HepG2 (cell line): ENCODE measurements around the gene CHRNB1. TPM values are rescaled to one million over a fixed set of nuclear protein-coding genes. Genes with fewer than 3 reads are reported as not detected.

Experiments
- BRCA1 ChIP-seq: sonication (generic); formaldehyde crosslinking; IDR thresholded peaks from 2 replicates; pipeline ENCODE4 v1.4.0; 2020; ENCODE audit warnings: missing genetic modification reagents
- FOXA1 ChIP-seq, 2 experiments: fragments of 450-650 bp in 1 of 2; sonication (generic) in 1 of 2; formaldehyde crosslinking in 1 of 2; IDR thresholded peaks; 2 replicates each; pipeline versions ENCODE4 v1.4.0 to v1.6.1; 2016 to 2020; ENCODE audit warnings: missing genetic modification reagents in 1 of 2
- HES4 ChIP-seq: sonication (generic); formaldehyde crosslinking; IDR thresholded peaks from 2 replicates; pipeline ENCODE4 v1.9.0; 2021; ENCODE audit warnings: mild to moderate bottlenecking, missing genetic modification reagents, borderline replicate concordance
- JUN ChIP-seq: sonication (generic); formaldehyde crosslinking; IDR thresholded peaks from 2 replicates; pipeline ENCODE4 v1.4.0; 2020; ENCODE audit warnings: mild to moderate bottlenecking, missing genetic modification reagents
- MLLT10 ChIP-seq: sonication (generic); formaldehyde crosslinking; IDR thresholded peaks from 2 replicates; pipeline ENCODE4 v1.4.0; 2020; ENCODE audit warnings: missing genetic modification reagents
- MTA1 ChIP-seq: sonication (generic); formaldehyde crosslinking; IDR thresholded peaks from 2 replicates; pipeline ENCODE4 v1.4.0; 2020; ENCODE audit warnings: missing genetic modification reagents, mild to moderate bottlenecking, borderline replicate concordance
- POGZ ChIP-seq: sonication (generic); formaldehyde crosslinking; IDR thresholded peaks from 2 replicates; pipeline ENCODE4 v1.4.0; 2020; ENCODE audit warnings: mild to moderate bottlenecking, missing genetic modification reagents
- POLR2AphosphoS2 ChIP-seq: IDR thresholded peaks from 2 replicates; pipeline ENCODE4 v1.6.1; 2011; ENCODE audit warnings: low read depth, low read length, improper control_type of control experiment
- RNF219 ChIP-seq: sonication (generic); formaldehyde crosslinking; IDR thresholded peaks from 2 replicates; pipeline ENCODE4 v1.5.0; 2020; ENCODE audit warnings: mild to moderate bottlenecking, missing genetic modification reagents
- SMC3 ChIP-seq: IDR thresholded peaks from 2 replicates; pipeline ENCODE4 v1.6.1; 2011; ENCODE audit warnings: low read length, improper control_type of control experiment
- SSRP1 ChIP-seq: IDR thresholded peaks from 2 replicates; pipeline ENCODE4 v1.6.1; 2016; ENCODE audit warnings: control low read depth
- TCF12 ChIP-seq, 2 experiments: fragments of 450-650 bp in 1 of 2; sonication (generic) in 1 of 2; formaldehyde crosslinking in 1 of 2; IDR thresholded peaks; 2 replicates each; pipeline versions ENCODE4 v1.6.1 to v1.8.0; 2017 to 2022; ENCODE audit warnings: antibody characterized with exemption in 1 of 2, mild to moderate bottlenecking in 1 of 2, missing genetic modification reagents in 1 of 2, moderate library complexity in 1 of 2
- TCF7L2 ChIP-seq: IDR thresholded peaks from 2 replicates; pipeline ENCODE4 v1.6.1; 2011; ENCODE audit warnings: mild to moderate bottlenecking, low read depth, low read length, moderate library complexity
- ZBED4 ChIP-seq: sonication (generic); formaldehyde crosslinking; IDR thresholded peaks from 2 replicates; pipeline ENCODE4 v1.4.0; 2020; ENCODE audit warnings: missing genetic modification reagents, borderline replicate concordance
- ZBTB20 ChIP-seq: sonication (generic); formaldehyde crosslinking; IDR thresholded peaks from 2 replicates; pipeline ENCODE4 v1.8.1; 2023; ENCODE audit warnings: missing genetic modification reagents, low read depth, mild to moderate bottlenecking, borderline replicate concordance
- ZNF20 ChIP-seq: sonication (generic); formaldehyde crosslinking; IDR thresholded peaks from 2 replicates; pipeline ENCODE4 v1.4.0; 2020; ENCODE audit warnings: mild to moderate bottlenecking, moderate library complexity, missing genetic modification reagents
- ZNF430 ChIP-seq: sonication (generic); formaldehyde crosslinking; IDR thresholded peaks from 2 replicates; pipeline ENCODE4 v1.9.0; 2021; ENCODE audit warnings: mild to moderate bottlenecking, missing genetic modification reagents
- ZNF501 ChIP-seq: sonication (generic); formaldehyde crosslinking; IDR thresholded peaks from 2 replicates; pipeline ENCODE4 v1.5.1; 2020; ENCODE audit warnings: mild to moderate bottlenecking, moderate library complexity, missing genetic modification reagents
- ZNF704 ChIP-seq: sonication (generic); formaldehyde crosslinking; IDR thresholded peaks from 2 replicates; pipeline ENCODE4 v1.8.1; 2023; ENCODE audit warnings: mild to moderate bottlenecking, inconsistent platforms, moderate library complexity, missing genetic modification reagents, borderline replicate concordance
- polyA plus RNA-seq, 8 experiments: library from polyadenylated mRNA; depleted of rRNA in 3 of 8; stranded (reverse) in 7 of 8; unstranded in 1 of 8; fragments of >200 nt; fragmentation: Illumina TruSeq in 4 of 8; extraction: Trizol in 4 of 8; gene quantifications; 2 replicates each; pipeline versions ENCODE4 v1.2.1 to v1.2.3, GENCODE V29; 2011 to 2016; ENCODE audit warnings: low read depth in 4 of 8, missing spikeins in 1 of 8, mixed read lengths in 1 of 8; ENCODE audit not compliant: insufficient read depth in 1 of 8
- total RNA-seq, 5 experiments: library from RNA; depleted of rRNA; stranded (reverse); fragments of >200 nt; fragmentation: Illumina TruSeq; extraction: Trizol; gene quantifications; 2 replicates each; pipeline ENCODE4 v1.2.3, GENCODE V29; 2016; ENCODE audit warnings: low read depth in 1 of 5

CHRNB1 gene
- total and polyA plus RNA-seq, 2 of the 13 experiments (the other 11 are each of a cell fraction or from before 2014, with no cell fraction given), result 5.4 to 33.7 TPM

GRCh38 chr17:7484067-7484918, 39.4 kb downstream of the CHRNB1 start, which contains the start of gene POLR2A (continued):
- TF ChIP-seq ZNF501 (CRISPR knock-in tag) (peak; percentile 89; the same call in 1 of the 2 replicates), SMC3 (no peak; the same call in 1 of the 2 replicates), TCF7L2 (no peak), POGZ (no peak; the same call in 1 of the 2 replicates), FOXA1 (IDR thresholded peaks at IDR 0.05) (no peak), FOXA1 (CRISPR knock-in tag; IDR thresholded peaks at IDR 0.05) (0 out of 2 replicates have a peak, but pooled peaks have one; percentile 15), JUN (CRISPR knock-in tag) (no peak; the same call in 1 of the 2 replicates), ZBED4 (peak; percentile 66), ZNF704 (CRISPR knock-in tag) (peak; percentile 86; the same call in 1 of the 2 replicates), RNF219 (no peak), ZNF430 (peak; percentile 80; the same call in 1 of the 2 replicates), ZNF20 (CRISPR knock-in tag) (no peak), BRCA1 (CRISPR knock-in tag) (peak; percentile 96), POLR2AphosphoS2 (peak; percentile 97), SSRP1 (CRISPR knock-in tag) (peak; percentile 61; the same call in 1 of the 2 replicates), HES4 (CRISPR knock-in tag) (peak; percentile 96), TCF12 (IDR thresholded peaks at IDR 0.05) (no peak), TCF12 (CRISPR knock-in tag; IDR thresholded peaks at IDR 0.05) (no peak), ZBTB20 (CRISPR knock-in tag) (peak; percentile 69; the same call in 1 of the 2 replicates), MLLT10 (no peak), MTA1 (CRISPR knock-in tag) (peak; percentile 65)
